HG03159 (cell line): ENCODE measurements around the gene KCNJ18.
"Not testable (repeated sequence)": the region's sequence is repeated elsewhere in the genome, so short reads cannot be mapped to it uniquely, and the experiment has no call there.

Experiments used
- ATAC-seq: cut with Tn5 transposase; IDR thresholded peaks from one replicate; pipeline ENCODE4 v1.9.1; 2021; ENCODE audit warnings: mild to moderate bottlenecking, moderate library complexity; ENCODE audit not compliant: unreplicated experiment

Gene KCNJ18

GRCh38 chr17:21720566-21720965 lies 28.2 kb downstream of the KCNJ18 start:
- ATAC-seq = not testable (repeated sequence)

- not testable (repeated sequence) for ATAC-seq
These were observed 29.9 kb downstream of the KCNJ18 start for GRCh38 chr17:21722268-21722667.

- not testable (repeated sequence) for ATAC-seq
These were observed 32.1 kb downstream of the KCNJ18 start for GRCh38 chr17:21724216-21725006.

- ATAC-seq = not testable (repeated sequence)
These were observed 38.8 kb downstream of the KCNJ18 start for GRCh38 chr17:21731076-21731475.

GRCh38 chr17:21733931-21734330 lies 41.6 kb downstream of the KCNJ18 start:
- not testable (repeated sequence) for ATAC-seq

- ATAC-seq = not testable (repeated sequence)
These were observed 43.5 kb downstream of the KCNJ18 start for GRCh38 chr17:21735814-21736213.

GRCh38 chr17:21737015-21737580 lies 44.8 kb downstream of the KCNJ18 start:
- not testable (repeated sequence) for ATAC-seq

GRCh38 chr17:21738241-21738640 lies 45.9 kb downstream of the KCNJ18 start:
- ATAC-seq = not testable (repeated sequence)

- ATAC-seq = not testable (repeated sequence)
These were observed 46.7 kb downstream of the KCNJ18 start for GRCh38 chr17:21738877-21739474.

GRCh38 chr17:21739485-21739884 lies 47.2 kb downstream of the KCNJ18 start:
- not testable (repeated sequence) for ATAC-seq

GRCh38 chr17:21740836-21741235 lies 48.5 kb downstream of the KCNJ18 start:
- ATAC-seq = not testable (repeated sequence)

- not testable (repeated sequence) for ATAC-seq
These were observed 49.2 kb downstream of the KCNJ18 start for GRCh38 chr17:21741520-21741919.

GRCh38 chr17:21742326-21742725 lies 50.0 kb downstream of the KCNJ18 start:
- ATAC-seq = no peak

- ATAC-seq = not testable (repeated sequence)
These were observed 51.8 kb downstream of the KCNJ18 start for GRCh38 chr17:21744151-21744550.

GRCh38 chr17:21744621-21745020 lies 52.3 kb downstream of the KCNJ18 start:
- not testable (repeated sequence) for ATAC-seq

- not testable (repeated sequence) for ATAC-seq
These were observed 53.2 kb downstream of the KCNJ18 start for GRCh38 chr17:21745385-21746054.

- ATAC-seq = not testable (repeated sequence)
These were observed 54.1 kb downstream of the KCNJ18 start for GRCh38 chr17:21746415-21746814.

GRCh38 chr17:21747195-21747915 lies 55.0 kb downstream of the KCNJ18 start:
- ATAC-seq = not testable (repeated sequence)

- not testable (repeated sequence) for ATAC-seq
These were observed 56.4 kb downstream of the KCNJ18 start for GRCh38 chr17:21748686-21749085.

- not testable (repeated sequence) for ATAC-seq
These were observed 57.6 kb downstream of the KCNJ18 start for GRCh38 chr17:21749696-21750531.
